Lower leg skin (tissue), 4 donors: Measurements from ENCODE around the gene CARD10. TPM values are rescaled to one million over a fixed set of nuclear protein-coding genes. Genes with fewer than 3 reads are reported as not detected.
"Not testable (repeated sequence)": the region's sequence is repeated elsewhere in the genome, so short reads cannot be mapped to it uniquely, and the experiment has no call there.

Experiments used
- DNase-seq, 2 donors: peaks; one replicate each; pipeline ENCODE4 v3.0.0-alpha.2; 2019; ENCODE audit warnings: low spot score in 2 of 2
- H3K4me3 ChIP-seq: fragments of 200-600 bp; sonication (generic); 2 replicates; pipeline ENCODE4 v1.5.1; 2017; ENCODE audit warnings: mild to moderate bottlenecking, low read depth; ENCODE audit not compliant: poor library complexity, severe bottlenecking
- POLR2A ChIP-seq, 2 donors: fragments of 450-650 bp; IDR thresholded peaks; one replicate each; pipeline ENCODE4 v1.6.1; 2016 to 2017; ENCODE audit warnings: antibody characterized with exemption in 2 of 2, mild to moderate bottlenecking in 1 of 2, moderate library complexity in 1 of 2
- WGBS, 2 donors: methylation state at CpG; one replicate each; pipeline ENCODE4 v1.1.5; 2018; 5-methylcytosine and 5-hydroxymethylcytosine counted together
- intact Hi-C: fragments of 100-400 bp; cut with DNase I; formaldehyde crosslinking; loops from one replicate; pipeline ENCODE4 v1.15.0; 2023; ENCODE audit warnings: low total_unique reads
- total RNA-seq, 4 donors: library from RNA; depleted of rRNA; stranded (reverse); fragments of >200 nt; gene quantifications; one replicate each; pipeline ENCODE4 v1.1.0, GENCODE V29; 2016
- TF ChIP-seq, protein P1 (sequence below), 3 donors: fragments of 450-650 bp; IDR thresholded peaks; one replicate each; pipeline ENCODE4 v1.5.1; 2016; ENCODE audit warnings: antibody characterized with exemption in 3 of 3, mild to moderate bottlenecking in 3 of 3, moderate library complexity in 2 of 3

Gene CARD10
- total RNA-seq, 4 donors from 2014 or later, result 13.2 to 22.5 (median 18.6) TPM

DNA sequence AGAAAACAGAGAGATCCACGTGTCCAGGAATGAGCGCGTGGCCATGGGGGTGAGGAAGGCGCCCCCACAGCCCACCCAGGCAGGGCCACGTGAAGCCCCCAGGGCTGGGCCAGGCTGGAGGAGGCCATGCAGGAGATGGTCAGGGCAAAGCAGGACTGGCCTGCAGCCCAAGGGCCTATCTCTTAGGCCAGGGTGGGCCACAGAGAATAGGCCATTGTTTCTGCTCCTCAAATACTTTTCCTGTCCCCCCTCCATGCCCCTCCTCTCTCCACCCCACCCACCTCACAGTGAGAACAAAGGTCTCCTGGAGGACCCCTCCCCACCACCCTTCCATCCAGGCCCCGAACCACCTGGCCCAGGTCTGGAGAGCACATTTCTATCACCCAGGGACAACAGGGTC lies 32.8 kb upstream of the CARD10 start:
- no peak for TF ChIP-seq POLR2A (IDR thresholded peaks at IDR 0.05)
- TF ChIP-seq, protein P1, sequence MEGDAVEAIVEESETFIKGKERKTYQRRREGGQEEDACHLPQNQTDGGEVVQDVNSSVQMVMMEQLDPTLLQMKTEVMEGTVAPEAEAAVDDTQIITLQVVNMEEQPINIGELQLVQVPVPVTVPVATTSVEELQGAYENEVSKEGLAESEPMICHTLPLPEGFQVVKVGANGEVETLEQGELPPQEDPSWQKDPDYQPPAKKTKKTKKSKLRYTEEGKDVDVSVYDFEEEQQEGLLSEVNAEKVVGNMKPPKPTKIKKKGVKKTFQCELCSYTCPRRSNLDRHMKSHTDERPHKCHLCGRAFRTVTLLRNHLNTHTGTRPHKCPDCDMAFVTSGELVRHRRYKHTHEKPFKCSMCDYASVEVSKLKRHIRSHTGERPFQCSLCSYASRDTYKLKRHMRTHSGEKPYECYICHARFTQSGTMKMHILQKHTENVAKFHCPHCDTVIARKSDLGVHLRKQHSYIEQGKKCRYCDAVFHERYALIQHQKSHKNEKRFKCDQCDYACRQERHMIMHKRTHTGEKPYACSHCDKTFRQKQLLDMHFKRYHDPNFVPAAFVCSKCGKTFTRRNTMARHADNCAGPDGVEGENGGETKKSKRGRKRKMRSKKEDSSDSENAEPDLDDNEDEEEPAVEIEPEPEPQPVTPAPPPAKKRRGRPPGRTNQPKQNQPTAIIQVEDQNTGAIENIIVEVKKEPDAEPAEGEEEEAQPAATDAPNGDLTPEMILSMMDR (IDR thresholded peaks at IDR 0.05), result no peak
- intact Hi-C loops, result no loop called here
- no peak overlapping the region for H3K4me3 ChIP-seq
- 71 to 82% methylated on average over 6 of the region's 6 CpGs for WGBS, 2 donors
- no peak for DNase-seq

DNA sequence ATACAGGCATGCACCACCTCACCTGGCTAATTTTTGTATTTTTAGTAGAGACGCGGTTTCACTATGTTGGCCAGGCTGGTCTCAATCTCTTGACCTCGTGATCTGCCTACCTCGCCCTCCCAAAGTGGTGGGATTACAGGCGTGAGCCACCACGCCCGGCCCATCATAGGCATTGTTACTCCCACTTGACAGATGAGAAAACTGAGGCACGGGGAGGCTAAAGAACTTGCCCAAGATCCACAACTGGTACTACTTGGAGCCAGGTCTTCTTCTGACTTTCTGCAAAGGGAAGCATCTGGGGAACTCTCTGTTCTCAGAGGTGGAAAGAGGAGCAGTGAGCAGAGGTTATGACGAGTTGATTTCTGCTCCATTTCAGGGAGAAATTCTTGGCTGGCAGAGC lies 31.7 kb upstream of the CARD10 start:
- intact Hi-C loops, DNase-seq, H3K4me3 ChIP-seq: not testable (repeated sequence)
- WGBS, 2 donors, result 91 to 93% methylated on average over 9 of the region's 9 CpGs

DNA sequence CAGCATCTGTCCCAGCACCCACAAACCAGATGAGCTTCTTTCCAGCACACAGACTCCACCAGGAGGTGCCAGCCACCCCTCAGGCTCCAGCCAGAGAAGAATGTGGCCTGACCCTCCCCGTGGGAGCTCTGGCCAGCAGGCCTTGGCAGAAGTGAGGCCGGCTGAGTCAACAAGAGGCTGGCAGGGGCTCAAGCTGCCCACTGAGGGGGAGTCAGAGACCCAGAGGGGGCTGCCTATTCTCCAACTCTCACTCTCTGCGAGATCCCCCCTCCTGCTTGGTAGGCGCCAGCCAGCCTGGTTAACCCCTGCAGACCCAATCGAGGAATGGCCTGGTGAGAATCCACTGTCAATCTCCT lies 30.5 kb upstream of the CARD10 start:
- H3K4me3 ChIP-seq, result no peak overlapping the region
- WGBS, 2 donors, result 41 to 58% methylated on average over 4 to 5 of the region's 5 CpGs
- DNase-seq, result no peak
- intact Hi-C loops, result loop anchor here (10.0 kb wide), 1 partner anchor 45 kb away; no protein-coding TSS in a partner anchor
- TF ChIP-seq, protein P1 (IDR thresholded peaks at IDR 0.05), result no peak
- TF ChIP-seq POLR2A (IDR thresholded peaks at IDR 0.05), result no peak

DNA sequence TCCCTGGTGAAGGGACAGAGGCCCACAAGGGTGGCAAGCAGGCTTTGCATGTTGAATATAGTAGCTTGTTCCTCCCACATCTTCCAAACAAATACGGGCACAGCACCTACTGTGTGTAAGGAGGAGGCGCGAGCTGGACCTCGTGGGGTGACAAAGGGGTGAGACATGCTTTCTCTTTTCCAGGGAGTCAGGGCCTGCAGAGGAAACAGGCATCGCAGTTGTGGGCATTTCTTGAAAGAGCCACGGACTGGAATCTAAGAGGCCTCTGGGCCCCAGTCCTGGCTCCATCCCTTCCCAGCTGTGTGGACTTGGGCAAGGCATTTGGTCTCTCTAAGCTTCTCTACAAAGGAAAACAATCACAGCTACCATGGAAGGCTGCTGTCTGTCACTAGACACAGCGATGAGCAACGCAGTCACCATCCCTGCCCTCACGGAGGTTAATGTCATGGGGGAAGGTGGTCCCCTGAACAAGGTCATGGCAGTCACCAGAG lies 28.1 kb upstream of the CARD10 start:
- H3K4me3 ChIP-seq, result no peak overlapping the region
- 47 to 52% methylated on average over 9 of the region's 9 CpGs for WGBS, 2 donors
- no peak for DNase-seq
- intact Hi-C loops, result loop anchor here (10.0 kb wide), 1 partner anchor 48 kb away; no protein-coding TSS in a partner anchor
- TF ChIP-seq, protein P1 (IDR thresholded peaks at IDR 0.05), result no peak
- TF ChIP-seq POLR2A (IDR thresholded peaks at IDR 0.05), result no peak

DNA sequence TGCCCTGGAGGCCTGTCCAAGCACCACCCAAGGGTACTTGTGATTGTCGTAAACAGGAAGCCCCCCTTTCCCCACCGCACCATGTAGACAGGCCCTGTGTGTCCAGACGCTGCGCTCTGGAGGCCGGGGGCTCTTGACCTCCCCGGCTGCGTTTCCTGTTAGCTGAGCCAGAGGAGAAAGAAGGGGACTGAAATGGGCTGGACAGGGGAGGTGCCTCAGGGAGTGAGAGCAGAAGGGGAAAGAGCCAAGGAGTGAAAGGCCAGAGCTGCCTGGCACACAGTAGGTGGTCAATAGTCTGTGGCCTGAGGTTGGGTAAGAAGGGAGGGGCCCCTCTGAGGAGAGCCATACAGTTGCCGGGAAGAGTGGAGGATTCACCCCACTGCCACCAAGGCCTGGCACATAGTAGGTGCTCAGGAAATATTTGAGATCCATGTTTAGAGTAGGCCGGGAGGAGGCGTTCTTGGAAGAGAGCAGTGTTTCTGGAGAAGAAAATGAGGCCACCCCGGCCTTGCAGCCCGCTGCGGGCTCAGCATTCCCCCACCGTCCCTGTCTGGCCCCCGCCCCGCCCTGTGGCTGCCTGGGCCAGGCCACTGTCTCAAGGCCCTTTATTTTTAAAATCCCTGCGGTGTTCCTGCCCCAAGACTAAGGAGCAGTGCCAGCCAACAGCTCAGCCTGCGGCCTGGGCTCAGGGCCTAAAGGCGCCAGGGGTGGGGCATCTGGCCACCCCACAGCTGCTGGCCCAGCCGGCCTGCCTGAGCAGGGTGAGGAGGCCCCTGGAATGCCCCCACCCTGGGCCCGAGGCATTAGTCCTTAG lies 27.4 kb upstream of the CARD10 start:
- TF ChIP-seq, protein P1 (IDR thresholded peaks at IDR 0.05), result no peak
- TF ChIP-seq POLR2A (IDR thresholded peaks at IDR 0.05), result no peak
- peak in 1 of 2 donors; percentile 89 for DNase-seq
- H3K4me3 ChIP-seq, result no peak overlapping the region
- 26 to 39% methylated on average over 20 of the region's 21 CpGs for WGBS, 2 donors
- intact Hi-C loops, result loop anchor here (10.0 kb wide), 1 partner anchor 48 kb away; no protein-coding TSS in a partner anchor

DNA sequence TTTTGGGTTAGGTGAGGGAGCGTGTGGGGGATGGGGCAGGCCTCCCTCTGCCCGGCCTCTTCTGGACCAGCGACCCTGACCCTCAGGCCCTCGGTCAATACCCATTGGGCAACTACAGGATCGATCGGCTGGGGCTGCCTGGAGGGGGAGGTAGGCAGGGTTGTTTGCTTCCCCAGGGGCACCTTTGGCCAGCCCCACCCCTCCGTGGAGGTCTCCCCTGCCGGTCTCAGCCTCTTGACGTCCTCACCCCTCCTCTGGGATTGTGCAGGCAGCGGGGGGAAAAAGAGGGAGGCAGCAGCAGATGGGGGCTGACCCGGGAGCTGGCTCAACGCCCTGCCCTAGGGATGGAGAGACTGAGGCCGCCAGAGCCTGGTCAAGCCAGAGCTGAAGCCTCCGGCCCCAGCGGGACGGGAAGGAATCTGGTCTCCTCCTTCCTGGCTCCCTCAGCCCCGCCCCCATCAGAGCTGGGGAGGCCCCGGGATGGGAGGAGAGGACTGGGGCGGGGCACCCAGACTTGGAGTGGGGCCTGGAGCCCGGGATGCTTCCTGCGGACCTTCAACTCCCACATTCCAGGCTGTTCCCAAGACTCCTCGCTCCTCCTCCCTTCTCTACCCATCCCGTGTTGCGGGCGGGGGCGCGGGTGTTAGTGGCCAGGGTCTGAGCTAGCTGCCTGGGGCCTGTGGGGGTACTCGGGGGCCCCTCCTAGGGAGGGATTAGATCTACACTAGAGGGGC lies 26.7 kb upstream of the CARD10 start:
- 6 to 7% methylated on average over 23 to 26 of the region's 28 CpGs for WGBS, 2 donors
- intact Hi-C loops, result loop anchor here (10.0 kb wide), 1 partner anchor 49 kb away; no protein-coding TSS in a partner anchor
- H3K4me3 ChIP-seq, result no peak overlapping the region
- TF ChIP-seq, protein P1 (IDR thresholded peaks at IDR 0.05), result no peak
- no peak for TF ChIP-seq POLR2A (IDR thresholded peaks at IDR 0.05)
- DNase-seq, result peak; percentile 87 to 98
